K562 (cell line): Measurements from ENCODE around the gene LUC7L. TPM values are rescaled to one million over a fixed set of nuclear protein-coding genes. Genes with fewer than 3 reads are reported as not detected.

Source experiments
- ARID1B ChIP-seq: fragments of 450-650 bp; IDR thresholded peaks from 2 replicates; pipeline ENCODE4 v1.6.1; 2016; ENCODE audit warnings: antibody characterized with exemption, mild to moderate bottlenecking, inconsistent platforms
- ARID2 ChIP-seq: fragments of 450-650 bp; IDR thresholded peaks from 2 replicates; pipeline ENCODE4 v1.6.1; 2017; ENCODE audit warnings: antibody characterized with exemption, mild to moderate bottlenecking
- FIP1L1 ChIP-seq: fragments of 200-400 bp; formaldehyde crosslinking; IDR thresholded peaks from 2 replicates; pipeline ENCODE4 v1.6.1; 2018; ENCODE audit warnings: mild to moderate bottlenecking, low read depth, low read length; ENCODE audit not compliant: poor library complexity, severe bottlenecking
- HDAC3 ChIP-seq: fragments of 450-650 bp; IDR thresholded peaks from 2 replicates; pipeline ENCODE4 v1.6.1; 2018; ENCODE audit warnings: borderline replicate concordance, mild to moderate bottlenecking, moderate library complexity; ENCODE audit not compliant: partially characterized antibody
- LCOR ChIP-seq: sonication (generic); formaldehyde crosslinking; IDR thresholded peaks from 2 replicates; pipeline ENCODE4 v1.8.0; 2022; ENCODE audit warnings: mild to moderate bottlenecking, missing genetic modification reagents
- LEF1 ChIP-seq: fragments of 450-650 bp; IDR thresholded peaks from 2 replicates; pipeline ENCODE4 v1.6.1; 2016; ENCODE audit warnings: mild to moderate bottlenecking
- MTA3 ChIP-seq: fragments of 450-650 bp; formaldehyde crosslinking; IDR thresholded peaks from 2 replicates; pipeline ENCODE4 v1.6.1; 2017; ENCODE audit warnings: mild to moderate bottlenecking, borderline replicate concordance
- SMAD1 ChIP-seq: fragments of 150-350 bp; IDR thresholded peaks from 2 replicates; pipeline ENCODE4 v1.6.1; 2014; ENCODE audit warnings: low read length, low read depth; ENCODE audit not compliant: partially characterized antibody
- SMARCE1 ChIP-seq: fragments of 450-650 bp; IDR thresholded peaks from 2 replicates; pipeline ENCODE4 v1.7.1; 2016; ENCODE audit warnings: mild to moderate bottlenecking
- SREBF2 ChIP-seq: sonication (generic); formaldehyde crosslinking; IDR thresholded peaks from 2 replicates; pipeline ENCODE4 v1.4.0; 2020; ENCODE audit warnings: mild to moderate bottlenecking, missing genetic modification reagents
- SRF ChIP-seq, 2 experiments: fragments of 250-450, 450-650 bp in 1 of 2; sonication (Bioruptor Pico) in 1 of 2; sonication (generic) in 1 of 2; formaldehyde crosslinking; IDR thresholded peaks; 2 replicates each; pipeline versions ENCODE4 v1.5.0 to v1.5.1; 2020 to 2022; ENCODE audit warnings: mild to moderate bottlenecking in 1 of 2, missing genetic modification reagents in 1 of 2
- ZNF436 ChIP-seq: fragments of 250-450, 450-650 bp; sonication (Bioruptor Pico); formaldehyde crosslinking; IDR thresholded peaks from 2 replicates; pipeline ENCODE4 v1.7.0; 2020; ENCODE audit warnings: mild to moderate bottlenecking
- polyA plus RNA-seq, 8 experiments: library from polyadenylated mRNA; depleted of rRNA in 4 of 8; stranded (reverse) in 5 of 8; unstranded in 3 of 8; fragments of >200 nt; fragmentation: Nextera tagmentation in 2 of 8; fragmentation: Illumina TruSeq in 1 of 8; extraction: Ambion mirVana in 2 of 8; extraction: Trizol in 1 of 8; gene quantifications; 2 replicates each; pipeline versions ENCODE4 v1.2.1 to v1.2.3, GENCODE V29; 2011 to 2014; ENCODE audit warnings: inconsistent platforms in 1 of 8, missing spikeins in 1 of 8
- total RNA-seq, 7 experiments: library from RNA; depleted of rRNA in 6 of 7; stranded (reverse); fragments of >200 nt in 6 of 7; fragmentation: Illumina TruSeq in 2 of 7; extraction: Trizol in 2 of 7; gene quantifications; 2 replicates each; pipeline versions ENCODE4 v1.2.1 to v1.2.3, GENCODE V29; 2011 to 2021; ENCODE audit warnings: low replicate concordance in 1 of 7
- TF ChIP-seq, protein P1 (sequence below): sonication (generic); formaldehyde crosslinking; IDR thresholded peaks from 2 replicates; pipeline ENCODE4 v1.8.1; 2023; ENCODE audit warnings: missing genetic modification reagents, mild to moderate bottlenecking, borderline replicate concordance
- TF ChIP-seq, protein P2 (sequence below), 2 experiments: IDR thresholded peaks; 2 replicates each; pipeline ENCODE4 v1.6.1; 2012; ENCODE audit warnings: improper control_type of control experiment in 2 of 2, low read depth in 2 of 2, low read length in 2 of 2, borderline replicate concordance in 1 of 2
- TF ChIP-seq, protein P3 (sequence below): IDR thresholded peaks from 2 replicates; pipeline ENCODE4 v1.6.1; 2014; ENCODE audit warnings: antibody characterized with exemption
- TF ChIP-seq, protein P4 (sequence below), 2 experiments: IDR thresholded peaks in 1 of 2; conservative IDR thresholded peaks in 1 of 2; 2 replicates each; pipeline ENCODE4 v1.6.1; 2016; ENCODE audit warnings: low read depth in 2 of 2, mild to moderate bottlenecking in 1 of 2, missing compliant biosample characterization in 1 of 2, missing genetic modification characterization in 1 of 2, moderate library complexity in 1 of 2

The LUC7L gene
- total and polyA plus RNA-seq, 9 of the 15 experiments (the other 6 are each of a cell fraction or from before 2014, with no cell fraction given): 1.7 to 93.3 (median 59.5) TPM

DNA sequence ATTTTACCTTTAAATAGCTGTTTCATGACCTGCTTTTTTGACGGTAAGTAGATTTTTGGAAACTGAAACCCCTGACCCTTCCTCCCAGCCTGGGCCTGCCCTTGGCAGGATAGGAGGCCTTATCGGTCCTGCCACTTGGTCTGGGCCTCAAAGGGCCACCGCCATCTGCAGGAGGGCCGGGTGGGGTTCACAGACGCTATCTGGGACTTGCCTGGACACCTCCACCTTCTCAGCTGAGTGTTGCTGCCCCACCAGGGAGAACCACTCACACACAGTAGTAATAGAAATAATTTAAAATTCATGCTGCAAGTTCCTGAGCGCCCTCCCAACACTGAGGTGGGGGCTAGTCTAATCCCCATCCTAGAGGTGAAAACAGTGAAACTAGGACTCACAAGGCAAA, 86.2 kb downstream of the LUC7L start (continued):
- peak; percentile 42 for TF ChIP-seq SMAD1
- TF ChIP-seq, protein P1, sequence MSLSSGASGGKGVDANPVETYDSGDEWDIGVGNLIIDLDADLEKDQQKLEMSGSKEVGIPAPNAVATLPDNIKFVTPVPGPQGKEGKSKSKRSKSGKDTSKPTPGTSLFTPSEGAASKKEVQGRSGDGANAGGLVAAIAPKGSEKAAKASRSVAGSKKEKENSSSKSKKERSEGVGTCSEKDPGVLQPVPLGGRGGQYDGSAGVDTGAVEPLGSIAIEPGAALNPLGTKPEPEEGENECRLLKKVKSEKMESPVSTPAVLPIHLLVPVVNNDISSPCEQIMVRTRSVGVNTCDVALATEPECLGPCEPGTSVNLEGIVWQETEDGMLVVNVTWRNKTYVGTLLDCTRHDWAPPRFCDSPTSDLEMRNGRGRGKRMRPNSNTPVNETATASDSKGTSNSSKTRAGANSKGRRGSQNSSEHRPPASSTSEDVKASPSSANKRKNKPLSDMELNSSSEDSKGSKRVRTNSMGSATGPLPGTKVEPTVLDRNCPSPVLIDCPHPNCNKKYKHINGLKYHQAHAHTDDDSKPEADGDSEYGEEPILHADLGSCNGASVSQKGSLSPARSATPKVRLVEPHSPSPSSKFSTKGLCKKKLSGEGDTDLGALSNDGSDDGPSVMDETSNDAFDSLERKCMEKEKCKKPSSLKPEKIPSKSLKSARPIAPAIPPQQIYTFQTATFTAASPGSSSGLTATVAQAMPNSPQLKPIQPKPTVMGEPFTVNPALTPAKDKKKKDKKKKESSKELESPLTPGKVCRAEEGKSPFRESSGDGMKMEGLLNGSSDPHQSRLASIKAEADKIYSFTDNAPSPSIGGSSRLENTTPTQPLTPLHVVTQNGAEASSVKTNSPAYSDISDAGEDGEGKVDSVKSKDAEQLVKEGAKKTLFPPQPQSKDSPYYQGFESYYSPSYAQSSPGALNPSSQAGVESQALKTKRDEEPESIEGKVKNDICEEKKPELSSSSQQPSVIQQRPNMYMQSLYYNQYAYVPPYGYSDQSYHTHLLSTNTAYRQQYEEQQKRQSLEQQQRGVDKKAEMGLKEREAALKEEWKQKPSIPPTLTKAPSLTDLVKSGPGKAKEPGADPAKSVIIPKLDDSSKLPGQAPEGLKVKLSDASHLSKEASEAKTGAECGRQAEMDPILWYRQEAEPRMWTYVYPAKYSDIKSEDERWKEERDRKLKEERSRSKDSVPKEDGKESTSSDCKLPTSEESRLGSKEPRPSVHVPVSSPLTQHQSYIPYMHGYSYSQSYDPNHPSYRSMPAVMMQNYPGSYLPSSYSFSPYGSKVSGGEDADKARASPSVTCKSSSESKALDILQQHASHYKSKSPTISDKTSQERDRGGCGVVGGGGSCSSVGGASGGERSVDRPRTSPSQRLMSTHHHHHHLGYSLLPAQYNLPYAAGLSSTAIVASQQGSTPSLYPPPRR (CRISPR knock-in tag): no peak
- TF ChIP-seq LCOR (CRISPR knock-in tag): peak; percentile 76; the same call in 1 of the 2 replicates
- peak; percentile 69 for TF ChIP-seq HDAC3
- TF ChIP-seq SRF (CRISPR knock-in tag; IDR thresholded peaks at IDR 0.05): no peak
- TF ChIP-seq ARID1B: peak; percentile 97
- peak; percentile 87 for TF ChIP-seq LEF1
- no peak for TF ChIP-seq SREBF2
- no peak for TF ChIP-seq ARID2
- no peak for TF ChIP-seq ZNF436 (CRISPR knock-in tag)
- TF ChIP-seq SMARCE1: peak; percentile 87
- TF ChIP-seq, protein P2, sequence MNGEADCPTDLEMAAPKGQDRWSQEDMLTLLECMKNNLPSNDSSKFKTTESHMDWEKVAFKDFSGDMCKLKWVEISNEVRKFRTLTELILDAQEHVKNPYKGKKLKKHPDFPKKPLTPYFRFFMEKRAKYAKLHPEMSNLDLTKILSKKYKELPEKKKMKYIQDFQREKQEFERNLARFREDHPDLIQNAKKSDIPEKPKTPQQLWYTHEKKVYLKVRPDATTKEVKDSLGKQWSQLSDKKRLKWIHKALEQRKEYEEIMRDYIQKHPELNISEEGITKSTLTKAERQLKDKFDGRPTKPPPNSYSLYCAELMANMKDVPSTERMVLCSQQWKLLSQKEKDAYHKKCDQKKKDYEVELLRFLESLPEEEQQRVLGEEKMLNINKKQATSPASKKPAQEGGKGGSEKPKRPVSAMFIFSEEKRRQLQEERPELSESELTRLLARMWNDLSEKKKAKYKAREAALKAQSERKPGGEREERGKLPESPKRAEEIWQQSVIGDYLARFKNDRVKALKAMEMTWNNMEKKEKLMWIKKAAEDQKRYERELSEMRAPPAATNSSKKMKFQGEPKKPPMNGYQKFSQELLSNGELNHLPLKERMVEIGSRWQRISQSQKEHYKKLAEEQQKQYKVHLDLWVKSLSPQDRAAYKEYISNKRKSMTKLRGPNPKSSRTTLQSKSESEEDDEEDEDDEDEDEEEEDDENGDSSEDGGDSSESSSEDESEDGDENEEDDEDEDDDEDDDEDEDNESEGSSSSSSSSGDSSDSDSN (IDR thresholded peaks at IDR 0.05; ENCODE audit: borderline replicate concordance in 1 of 2, low read depth in 2 of 2, low read length in 2 of 2): peak in 1 of 2 experiments; percentile 63; a peak in 2 of 4 replicates
- TF ChIP-seq FIP1L1: no peak
- TF ChIP-seq MTA3: peak; percentile 59; the same call in 1 of the 2 replicates
- TF ChIP-seq, protein P3, sequence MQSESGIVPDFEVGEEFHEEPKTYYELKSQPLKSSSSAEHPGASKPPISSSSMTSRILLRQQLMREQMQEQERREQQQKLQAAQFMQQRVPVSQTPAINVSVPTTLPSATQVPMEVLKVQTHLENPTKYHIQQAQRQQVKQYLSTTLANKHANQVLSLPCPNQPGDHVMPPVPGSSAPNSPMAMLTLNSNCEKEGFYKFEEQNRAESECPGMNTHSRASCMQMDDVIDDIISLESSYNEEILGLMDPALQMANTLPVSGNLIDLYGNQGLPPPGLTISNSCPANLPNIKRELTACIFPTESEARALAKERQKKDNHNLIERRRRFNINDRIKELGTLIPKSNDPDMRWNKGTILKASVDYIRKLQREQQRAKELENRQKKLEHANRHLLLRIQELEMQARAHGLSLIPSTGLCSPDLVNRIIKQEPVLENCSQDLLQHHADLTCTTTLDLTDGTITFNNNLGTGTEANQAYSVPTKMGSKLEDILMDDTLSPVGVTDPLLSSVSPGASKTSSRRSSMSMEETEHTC: 0 out of 2 replicates have a peak, but pooled peaks have one; percentile 22
- TF ChIP-seq, protein P4, sequence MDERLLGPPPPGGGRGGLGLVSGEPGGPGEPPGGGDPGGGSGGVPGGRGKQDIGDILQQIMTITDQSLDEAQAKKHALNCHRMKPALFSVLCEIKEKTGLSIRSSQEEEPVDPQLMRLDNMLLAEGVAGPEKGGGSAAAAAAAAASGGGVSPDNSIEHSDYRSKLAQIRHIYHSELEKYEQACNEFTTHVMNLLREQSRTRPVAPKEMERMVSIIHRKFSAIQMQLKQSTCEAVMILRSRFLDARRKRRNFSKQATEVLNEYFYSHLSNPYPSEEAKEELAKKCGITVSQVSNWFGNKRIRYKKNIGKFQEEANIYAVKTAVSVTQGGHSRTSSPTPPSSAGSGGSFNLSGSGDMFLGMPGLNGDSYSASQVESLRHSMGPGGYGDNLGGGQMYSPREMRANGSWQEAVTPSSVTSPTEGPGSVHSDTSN (CRISPR knock-in tag; IDR thresholded peaks at IDR 0.05; ENCODE audit: low read depth): no peak
- TF ChIP-seq, protein P4 (tag; conservative IDR thresholded peaks at IDR 0.05; ENCODE audit: low read depth): no peak
